Measurements from ENCODE around the gene TLR2.

The TLR2 gene, protein sequence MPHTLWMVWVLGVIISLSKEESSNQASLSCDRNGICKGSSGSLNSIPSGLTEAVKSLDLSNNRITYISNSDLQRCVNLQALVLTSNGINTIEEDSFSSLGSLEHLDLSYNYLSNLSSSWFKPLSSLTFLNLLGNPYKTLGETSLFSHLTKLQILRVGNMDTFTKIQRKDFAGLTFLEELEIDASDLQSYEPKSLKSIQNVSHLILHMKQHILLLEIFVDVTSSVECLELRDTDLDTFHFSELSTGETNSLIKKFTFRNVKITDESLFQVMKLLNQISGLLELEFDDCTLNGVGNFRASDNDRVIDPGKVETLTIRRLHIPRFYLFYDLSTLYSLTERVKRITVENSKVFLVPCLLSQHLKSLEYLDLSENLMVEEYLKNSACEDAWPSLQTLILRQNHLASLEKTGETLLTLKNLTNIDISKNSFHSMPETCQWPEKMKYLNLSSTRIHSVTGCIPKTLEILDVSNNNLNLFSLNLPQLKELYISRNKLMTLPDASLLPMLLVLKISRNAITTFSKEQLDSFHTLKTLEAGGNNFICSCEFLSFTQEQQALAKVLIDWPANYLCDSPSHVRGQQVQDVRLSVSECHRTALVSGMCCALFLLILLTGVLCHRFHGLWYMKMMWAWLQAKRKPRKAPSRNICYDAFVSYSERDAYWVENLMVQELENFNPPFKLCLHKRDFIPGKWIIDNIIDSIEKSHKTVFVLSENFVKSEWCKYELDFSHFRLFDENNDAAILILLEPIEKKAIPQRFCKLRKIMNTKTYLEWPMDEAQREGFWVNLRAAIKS

DNA sequence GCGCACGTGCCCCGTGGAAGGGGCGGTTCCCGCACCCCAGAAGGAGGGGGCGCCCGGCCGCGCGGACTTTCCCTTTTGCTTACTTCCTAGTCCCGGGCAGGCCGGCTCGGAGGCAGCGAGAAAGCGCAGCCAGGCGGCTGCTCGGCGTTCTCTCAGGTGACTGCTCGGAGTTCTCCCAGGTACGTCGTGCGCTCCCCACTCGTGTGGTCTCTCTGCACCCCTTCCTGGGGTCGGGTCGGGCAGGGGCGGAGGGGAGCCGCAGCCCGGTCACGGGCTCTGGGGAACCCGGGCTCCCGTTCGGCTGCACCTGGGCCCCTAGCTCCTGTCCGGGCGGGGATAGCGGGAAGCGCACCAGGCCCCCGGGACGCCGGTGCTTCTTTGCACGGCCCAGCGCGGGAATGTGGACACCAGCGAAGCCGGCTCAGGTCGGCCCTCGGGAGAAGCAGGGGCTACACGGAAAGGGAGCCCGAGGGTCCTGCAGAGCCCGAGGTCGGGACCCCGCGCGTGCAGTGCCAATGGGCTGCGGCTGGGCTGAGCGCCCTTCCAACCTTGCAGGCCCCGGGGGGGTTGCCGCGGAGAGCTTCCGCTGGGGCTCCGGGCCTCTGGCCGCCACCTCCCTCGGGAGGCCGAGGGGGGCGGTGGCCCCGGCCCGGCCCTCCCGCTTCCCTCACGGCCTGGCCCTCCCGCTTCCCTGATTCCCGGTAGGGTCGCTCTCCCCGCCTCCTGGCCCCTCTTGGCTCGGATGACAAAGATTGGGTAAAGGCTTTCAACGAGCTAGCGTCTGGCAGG, at the start of gene TLR2:
TLR2 (plus strand) TSS at position 99 of the 789 bp plus-strand sequence. CDS start 18,628 bp downstream, outside the sequence.
- no peak for FAIRE-seq

DNA sequence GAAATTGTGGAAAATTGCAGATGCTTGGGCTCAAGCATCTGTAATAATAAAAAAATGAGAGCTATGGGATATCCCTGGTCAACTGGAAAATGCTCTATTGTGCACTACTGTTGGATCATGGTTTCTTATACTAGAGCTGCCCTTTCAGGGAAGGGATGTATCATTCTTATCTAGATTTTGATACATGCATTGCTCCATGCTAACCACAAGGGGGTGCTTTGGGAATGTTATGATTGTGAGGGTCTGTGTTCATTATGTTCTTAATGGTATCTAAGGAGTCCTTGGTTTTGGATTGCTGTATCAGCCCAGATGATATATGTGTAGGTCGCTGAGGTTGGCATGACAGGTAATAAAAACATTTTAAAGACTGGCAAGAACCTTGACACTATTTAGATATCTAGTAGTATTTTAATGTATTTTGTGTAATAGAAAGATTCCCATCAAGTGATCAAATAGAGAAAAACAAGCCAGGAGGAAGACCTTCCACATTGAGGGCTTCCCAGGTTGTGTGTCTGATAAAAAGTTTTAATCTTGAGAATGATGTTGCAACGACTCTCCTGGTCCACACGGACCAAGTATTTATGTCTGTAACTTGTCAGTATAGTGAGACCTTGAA, 49.2 kb upstream of the TLR2 start:
- FAIRE-seq = no peak

DNA sequence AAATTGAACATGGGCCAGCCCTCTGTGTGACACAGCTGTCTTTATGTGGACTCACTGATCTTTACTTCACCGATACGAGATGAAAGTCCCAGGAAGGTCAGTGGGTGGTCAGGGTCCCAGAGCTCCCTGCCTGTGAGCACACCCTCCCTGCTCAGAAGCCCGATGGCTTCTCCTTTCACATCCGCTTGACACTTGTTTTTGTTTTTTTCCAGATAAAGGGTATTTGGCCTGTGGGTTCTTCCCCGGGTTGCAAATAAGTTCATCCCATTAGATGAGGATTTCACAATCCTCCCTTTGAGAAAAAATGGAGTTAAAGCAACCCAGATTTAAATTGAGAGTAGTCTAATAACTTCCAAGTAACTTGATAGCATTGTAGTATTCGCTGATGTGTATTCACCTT, 48.2 kb upstream of the TLR2 start:
- FAIRE-seq = no peak

DNA sequence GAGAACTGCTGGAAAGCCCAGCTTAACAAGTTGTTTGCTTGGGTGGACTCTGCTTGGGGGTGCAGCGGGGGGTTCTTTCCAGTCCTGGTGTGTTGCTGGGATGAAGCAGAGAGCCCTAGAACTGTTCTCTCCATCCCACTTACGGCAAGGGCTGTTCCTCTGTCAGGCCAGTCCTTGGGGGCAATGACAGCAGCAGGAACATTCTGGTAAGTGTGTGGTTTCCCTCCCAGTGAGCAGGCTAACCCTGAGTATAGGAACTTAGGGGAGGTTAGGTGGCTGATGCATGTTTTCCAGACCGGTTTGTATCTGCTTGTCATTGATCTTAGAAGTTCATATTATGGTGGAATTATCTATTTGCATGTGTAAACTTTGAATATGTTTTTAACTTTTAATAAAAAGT, 46.9 kb upstream of the TLR2 start:
- no peak for FAIRE-seq

DNA sequence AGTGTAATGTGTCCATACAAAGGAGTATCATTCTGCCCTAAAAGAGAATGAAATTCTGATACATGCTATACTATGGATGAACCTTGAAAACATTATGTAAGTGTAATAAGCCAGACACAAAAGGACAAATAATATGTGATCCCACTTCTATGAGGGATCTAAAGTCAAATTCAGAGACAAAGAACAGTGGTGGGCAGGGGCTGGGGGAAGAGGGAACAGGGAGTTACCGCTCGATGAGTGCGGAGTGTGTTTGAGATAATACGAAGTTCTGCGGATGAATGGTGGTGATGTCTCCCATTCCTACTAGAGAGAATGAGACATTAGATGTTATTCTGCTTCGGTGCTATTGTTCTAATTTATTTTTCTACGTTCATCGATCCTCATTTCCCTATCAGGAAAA, 46.1 kb upstream of the TLR2 start:
- FAIRE-seq = no peak

DNA sequence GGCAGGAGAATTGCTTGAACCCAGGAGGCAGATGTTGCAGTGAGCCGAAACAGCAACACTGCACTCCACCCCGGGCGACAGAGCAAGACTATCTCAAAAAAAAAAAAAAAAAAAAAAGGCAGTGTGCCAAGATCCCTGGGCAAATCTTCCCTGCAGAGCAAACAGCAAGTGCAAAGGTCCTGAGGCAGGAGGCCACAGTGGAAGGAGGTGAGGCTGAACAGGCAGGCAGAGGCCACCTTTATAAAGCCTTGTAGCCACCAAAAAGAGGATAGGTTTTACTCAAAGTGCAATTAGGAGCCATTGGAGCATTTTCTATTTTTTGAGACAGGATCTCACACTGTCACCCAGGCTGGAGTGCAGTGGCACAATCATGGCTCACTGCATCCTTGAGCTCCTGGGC, 45.1 kb upstream of the TLR2 start:
- FAIRE-seq = no peak

DNA sequence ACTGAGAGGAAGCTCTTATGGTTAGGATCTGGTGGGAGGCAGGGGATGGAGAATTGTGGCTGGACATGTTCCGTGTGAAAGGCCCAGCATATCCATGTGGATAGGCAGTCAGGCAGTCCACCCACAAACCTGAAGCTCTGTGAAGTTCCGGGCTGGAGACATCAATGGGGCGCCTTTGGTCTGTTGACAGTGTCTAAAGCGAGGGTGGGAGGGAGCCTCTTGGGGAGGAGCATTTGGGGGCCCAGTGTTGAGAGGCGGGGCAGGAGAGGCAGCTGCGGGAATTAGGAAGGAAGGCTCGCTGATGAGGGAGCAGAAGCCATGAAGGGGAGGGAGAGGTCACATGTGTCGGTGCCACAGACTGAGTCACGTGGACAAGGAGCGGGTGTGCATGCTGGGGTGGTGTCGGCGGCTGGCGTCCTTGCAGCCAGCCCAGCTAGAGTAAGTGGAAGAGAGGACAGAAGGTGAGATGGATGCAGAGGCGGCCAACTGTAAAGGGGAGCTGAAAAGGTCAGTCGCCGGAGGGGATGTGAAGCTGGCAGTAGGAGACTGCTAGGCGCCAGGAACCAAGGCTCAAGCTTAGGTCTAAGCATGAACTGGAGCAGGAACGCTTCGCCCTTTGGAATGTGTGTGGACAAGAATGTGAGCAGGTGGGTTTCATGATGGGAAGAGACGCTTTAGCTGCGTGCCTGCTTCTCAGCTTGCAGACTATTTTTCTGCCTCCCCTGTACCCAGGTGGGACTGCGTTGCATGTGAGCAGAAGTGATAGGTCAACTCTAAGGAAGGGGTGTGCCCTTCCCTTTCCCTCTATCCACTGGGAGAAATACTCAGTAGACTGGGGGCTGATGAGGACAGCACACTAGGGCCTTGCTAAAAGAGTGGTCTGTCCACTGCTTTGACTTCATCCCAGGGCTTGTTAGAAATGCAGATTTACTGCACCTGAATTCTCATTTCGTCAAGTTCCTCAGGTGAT, 44.0 kb upstream of the TLR2 start:
- FAIRE-seq = no peak

DNA sequence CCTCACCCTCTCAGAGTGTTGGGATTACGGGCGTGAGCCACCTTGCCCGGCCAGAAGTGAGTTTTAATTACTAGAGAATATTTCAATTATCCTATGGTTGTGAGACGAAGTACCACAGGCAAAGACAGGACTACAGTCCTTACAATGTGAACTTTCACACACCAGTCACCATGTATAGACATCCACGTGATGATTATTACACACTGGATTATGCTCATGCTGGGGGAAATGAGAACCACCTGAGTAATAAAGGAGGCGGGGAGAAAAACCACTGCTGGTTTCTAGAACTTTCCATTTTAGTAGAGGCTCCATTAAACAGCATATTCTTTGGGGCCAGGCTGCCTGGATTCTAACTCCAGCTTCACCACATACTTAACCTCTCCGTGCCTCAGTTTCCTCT, 42.5 kb upstream of the TLR2 start:
- FAIRE-seq = no peak

DNA sequence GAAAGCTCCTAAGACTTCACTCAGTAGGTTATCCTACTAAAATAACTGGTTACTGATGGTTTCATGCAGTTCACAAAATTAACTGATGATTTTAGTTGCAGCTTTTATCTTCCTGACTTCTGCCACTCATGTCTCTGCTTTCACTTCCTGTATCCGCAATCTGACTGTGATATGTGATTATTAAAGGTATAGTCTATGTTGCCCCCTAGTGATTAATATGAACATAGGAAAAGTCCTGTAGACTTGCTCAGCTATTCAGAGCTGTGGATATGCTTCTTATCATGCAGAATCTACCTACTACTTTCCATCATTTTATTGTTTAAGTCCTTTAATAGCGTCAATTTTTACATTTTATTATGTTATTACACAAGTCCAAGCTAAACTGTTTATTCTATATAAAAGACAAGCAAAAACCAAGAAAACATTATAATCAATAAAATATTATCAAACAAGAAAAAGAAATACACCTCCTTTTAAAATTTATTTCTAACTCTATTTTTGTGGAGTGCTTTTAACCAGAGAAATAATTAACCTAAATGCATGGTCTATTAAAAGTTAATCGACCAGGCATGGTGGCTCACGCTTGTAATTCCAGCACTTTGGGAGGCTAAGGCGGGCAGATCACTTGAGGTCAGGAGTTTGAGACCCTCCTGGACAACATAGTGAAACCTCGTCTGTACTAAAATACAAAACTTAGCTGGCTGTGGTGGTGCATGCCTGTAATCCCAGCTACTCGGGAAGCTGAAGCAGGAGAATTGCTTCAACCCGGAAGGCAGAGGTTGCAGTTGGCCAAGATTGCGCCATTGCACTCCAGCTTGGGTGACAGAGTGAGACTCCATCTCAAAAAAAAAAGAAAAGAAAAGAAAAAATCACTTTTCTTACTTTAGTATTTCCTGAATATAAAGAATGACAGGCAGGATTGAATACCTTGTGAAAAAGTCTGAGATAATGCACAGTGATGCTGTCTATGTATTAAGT, 40.4 kb upstream of the TLR2 start:
- FAIRE-seq = peak; percentile 85

DNA sequence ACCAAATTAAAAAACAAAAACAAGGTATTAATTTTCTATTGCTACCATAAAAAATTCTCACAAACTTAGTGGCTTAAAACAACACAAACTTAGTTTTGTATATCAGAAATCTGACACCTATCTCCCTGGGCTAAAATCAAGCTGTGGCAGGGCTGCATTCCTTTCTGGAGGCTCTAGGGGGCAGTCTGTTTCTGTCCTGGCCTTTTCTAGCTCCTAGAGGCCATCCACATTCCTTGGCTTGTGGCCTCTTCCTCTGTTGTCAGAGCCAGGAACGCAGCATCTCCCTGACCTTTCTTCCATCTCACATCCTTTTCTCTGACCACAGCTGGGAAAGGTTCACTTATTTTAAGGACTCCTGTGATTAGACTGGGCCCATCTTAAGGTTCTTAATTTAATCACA, 38.9 kb upstream of the TLR2 start:
- FAIRE-seq = no peak

DNA sequence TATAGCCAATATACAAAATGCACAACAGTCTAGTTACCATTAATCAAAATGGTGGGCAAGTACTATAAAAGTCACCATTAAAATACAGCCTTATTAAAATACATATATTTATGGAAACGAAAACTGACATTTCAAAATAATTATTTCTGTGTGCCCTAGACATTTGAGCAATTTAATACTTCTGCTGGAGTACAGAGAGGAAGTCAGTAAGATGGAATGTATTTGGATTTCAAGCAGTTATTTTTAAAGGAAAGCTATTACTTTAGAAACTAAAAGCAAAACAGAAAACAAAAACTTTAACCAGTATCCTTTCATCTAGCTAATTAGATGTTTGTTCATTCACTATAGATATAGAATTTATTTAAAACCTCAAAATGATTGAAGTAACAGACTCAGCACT, 37.8 kb upstream of the TLR2 start:
- no peak for FAIRE-seq

DNA sequence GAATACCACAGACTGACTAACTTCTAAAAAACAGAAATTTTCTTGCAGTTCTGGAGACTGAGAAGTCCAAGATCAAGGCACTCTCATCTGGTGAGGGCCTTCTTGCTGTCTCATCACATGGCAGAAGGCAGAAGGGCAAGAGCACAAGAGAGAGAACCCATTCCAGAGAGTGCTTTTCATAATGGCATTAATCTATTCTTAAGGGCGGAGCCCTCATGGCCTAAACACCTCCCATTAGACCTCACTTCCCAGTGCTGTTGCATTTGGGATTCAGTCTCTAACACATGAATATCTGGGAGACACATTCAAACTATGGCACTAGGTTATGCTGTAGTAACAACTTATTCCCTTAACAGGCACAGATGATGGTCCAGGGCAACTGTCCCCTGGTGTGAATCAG, 37.1 kb upstream of the TLR2 start:
- FAIRE-seq = no peak

DNA sequence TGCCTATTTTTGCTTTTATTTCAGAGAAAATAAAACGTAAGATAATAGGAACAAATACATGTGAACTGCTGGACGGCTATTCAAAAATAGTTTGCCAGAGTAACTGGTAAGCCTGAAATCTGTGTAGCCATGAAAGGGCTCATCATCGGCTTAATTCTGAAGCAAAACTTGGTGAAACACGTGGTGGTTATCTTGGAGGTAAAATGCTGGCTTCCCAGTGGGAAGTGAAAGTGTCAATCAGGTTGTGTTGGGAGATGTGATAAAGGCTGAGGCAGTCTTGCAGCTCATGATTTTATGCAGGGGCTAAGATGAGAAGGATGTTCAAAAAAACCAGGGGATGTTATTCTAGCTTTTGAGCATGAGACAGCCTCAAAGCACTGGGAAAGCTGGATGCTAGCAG, 36.1 kb upstream of the TLR2 start:
- no peak for FAIRE-seq

DNA sequence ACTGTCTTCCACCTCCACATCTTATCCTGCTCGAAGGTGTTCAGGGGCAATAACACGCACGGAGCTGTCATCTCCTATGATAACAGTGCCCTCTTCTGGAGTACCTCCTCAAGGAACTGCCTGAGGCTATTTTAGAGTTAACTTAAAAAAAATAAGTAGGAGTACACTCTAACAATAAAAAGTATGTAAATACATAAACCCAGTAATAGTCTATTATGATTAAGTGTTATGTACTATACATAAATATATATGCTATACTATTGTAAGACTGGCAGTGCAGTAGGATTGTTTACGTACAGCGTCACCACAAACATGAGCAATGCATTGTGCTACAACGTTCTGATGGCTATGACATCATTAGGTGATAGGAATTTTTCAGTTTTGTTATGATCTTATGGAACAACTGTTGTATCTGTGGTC, 34.5 kb upstream of the TLR2 start:
- peak; percentile 46 for FAIRE-seq

DNA sequence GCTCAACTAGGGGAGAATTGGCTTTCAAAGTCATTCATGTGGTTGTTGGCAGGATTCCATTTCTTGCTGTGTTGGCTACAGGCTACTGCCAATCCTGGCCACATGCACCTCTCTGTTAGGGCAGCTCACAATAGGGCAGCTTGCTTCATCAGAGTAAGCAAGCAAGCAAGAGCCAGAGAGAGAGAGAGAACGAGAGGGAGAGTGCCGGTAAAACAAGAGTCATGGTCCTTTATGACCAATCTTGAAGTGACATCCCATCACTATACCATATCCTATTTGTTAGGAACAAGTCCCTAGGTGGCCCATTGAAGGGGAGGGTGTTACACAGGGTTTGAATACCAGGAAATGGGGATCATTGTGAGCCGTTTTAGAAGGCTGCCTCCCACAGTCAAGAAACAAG, 33.0 kb upstream of the TLR2 start:
- FAIRE-seq = no peak

DNA sequence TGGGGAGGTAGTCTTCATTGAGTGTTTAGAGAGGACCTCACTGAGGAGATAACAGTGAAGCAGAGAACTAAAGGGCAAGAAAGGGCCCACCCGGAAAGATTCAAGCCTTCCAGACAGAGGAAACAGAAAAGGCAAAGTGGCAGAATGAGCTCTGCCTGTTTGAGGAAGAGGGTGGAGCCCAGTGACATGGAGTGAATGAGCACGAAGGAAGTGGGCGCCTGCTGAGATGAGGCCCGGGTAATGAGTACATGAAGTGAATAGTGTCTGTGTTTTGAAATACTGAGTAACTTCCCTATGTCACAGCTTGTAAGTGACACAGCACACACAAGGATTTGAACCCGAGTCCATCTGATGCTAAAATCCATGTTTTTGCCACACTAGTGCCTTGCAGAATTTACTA, 32.5 kb upstream of the TLR2 start:
- no peak for FAIRE-seq

DNA sequence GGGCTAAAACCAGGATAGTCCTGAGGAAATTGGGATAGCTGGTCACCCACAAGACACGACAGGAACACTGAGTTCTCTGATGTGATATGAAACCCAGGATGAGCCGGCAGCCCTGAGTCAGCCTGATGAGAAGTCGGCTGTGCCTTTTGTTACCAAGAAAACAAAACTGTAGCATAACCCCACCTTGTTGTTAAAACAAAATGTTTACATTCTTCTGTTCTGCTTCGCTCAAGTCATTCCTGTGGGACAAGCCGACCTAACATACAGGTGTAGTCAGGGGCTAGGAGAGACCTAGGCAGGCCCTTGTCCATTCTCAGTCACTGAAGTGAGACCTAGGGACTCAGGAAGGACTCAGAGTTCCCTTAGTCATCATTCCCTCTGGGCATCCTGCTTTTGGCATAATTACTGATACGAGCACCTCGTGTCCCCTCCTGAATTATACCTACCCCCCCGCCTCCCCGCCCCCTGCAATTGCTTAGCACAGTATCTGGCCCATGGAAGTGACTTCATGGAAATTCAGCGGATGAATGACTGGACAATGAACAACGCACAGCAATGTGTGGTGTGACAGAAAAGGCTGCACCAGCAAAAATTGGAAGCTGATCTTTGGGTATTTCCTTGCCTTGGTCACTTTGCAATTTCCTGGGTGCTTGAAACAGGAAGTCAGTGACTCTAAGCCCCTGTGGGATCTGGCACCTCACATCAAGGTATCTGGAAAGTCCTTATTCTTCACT, 31.9 kb upstream of the TLR2 start:
- FAIRE-seq = no peak

DNA sequence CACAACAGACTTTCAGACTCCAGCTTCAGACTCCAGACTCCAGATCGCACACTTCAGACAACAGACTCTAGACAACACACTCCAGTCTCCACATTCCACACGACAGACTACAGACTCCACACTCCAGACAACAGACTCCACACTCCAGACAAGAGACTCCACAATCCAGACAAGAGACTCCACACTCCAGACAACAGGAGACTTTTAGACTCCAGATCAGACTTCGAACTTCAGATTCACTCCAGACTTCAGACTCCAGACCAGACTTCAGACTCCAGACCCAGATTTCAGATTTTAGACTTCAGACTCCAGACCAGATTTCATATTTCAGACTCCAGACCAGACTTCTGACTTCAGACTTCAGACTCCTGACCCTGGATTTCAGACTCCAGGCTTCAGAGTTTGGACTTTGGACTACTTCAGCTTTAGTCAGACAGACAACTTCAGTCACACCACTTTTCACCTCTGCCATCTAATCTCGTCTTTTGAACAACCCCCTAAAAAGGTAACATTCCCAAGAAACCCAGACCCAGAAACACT, 29.0 kb upstream of the TLR2 start:
- no peak for FAIRE-seq

DNA sequence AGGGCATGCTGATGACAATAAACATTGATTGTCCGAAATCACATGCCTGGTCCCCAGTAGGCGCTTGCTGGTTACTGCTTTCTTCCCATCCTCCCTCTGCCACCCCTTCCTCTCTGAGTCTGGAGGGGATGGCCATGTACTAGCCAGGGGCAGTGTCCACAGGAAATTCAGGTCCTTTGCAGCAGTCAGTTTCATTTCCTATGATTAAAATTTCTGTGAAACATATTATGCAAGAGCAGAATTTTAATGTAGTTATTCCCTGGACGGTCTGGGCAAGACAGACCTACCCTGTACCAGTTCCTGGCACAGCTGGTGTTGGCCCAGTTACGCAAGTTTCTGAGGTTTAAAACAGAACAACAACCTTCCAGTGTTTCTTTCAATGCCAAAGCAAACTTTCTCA, 28.2 kb upstream of the TLR2 start:
- FAIRE-seq = no peak
